ENCODE data around the gene MRGPRX1.
"Not testable (repeated sequence)": the region's sequence is repeated elsewhere in the genome, so short reads cannot be mapped to it uniquely, and the experiment has no call there.

The MRGPRX1 gene

GRCh38 chr11:18939314-18939713, at the start of gene MRGPRX1:
MRGPRX1 (minus strand) TSS chr11:18939414; CDS start chr11:18934784, 4,630 bp downstream.
- no peak for DNase-seq

- DNase-seq = no peak
These were observed 48.4 kb upstream of the MRGPRX1 start for GRCh38 chr11:18987454-18988231.

GRCh38 chr11:18986744-18987143, 47.5 kb upstream of the MRGPRX1 start:
- DNase-seq = no peak

GRCh38 chr11:18981897-18982296, 42.7 kb upstream of the MRGPRX1 start:
- no peak for DNase-seq

- DNase-seq = no peak
These were observed 35.0 kb upstream of the MRGPRX1 start for GRCh38 chr11:18974192-18974591.

- DNase-seq = no peak
These were observed 33.1 kb upstream of the MRGPRX1 start for GRCh38 chr11:18972336-18972735.

- no peak for DNase-seq
These were observed 30.5 kb upstream of the MRGPRX1 start for GRCh38 chr11:18969720-18970119.

GRCh38 chr11:18958221-18958910, 19.2 kb upstream of the MRGPRX1 start:
- no peak for DNase-seq

GRCh38 chr11:18956630-18957029, 17.4 kb upstream of the MRGPRX1 start:
- DNase-seq = no peak

GRCh38 chr11:18936002-18936673, 3.1 kb downstream of the MRGPRX1 start:
- DNase-seq = no peak

- DNase-seq = no peak
These were observed 4.9 kb downstream of the MRGPRX1 start for GRCh38 chr11:18934195-18934814.

- DNase-seq = no peak
These were observed 11.5 kb downstream of the MRGPRX1 start for GRCh38 chr11:18927550-18928322.

GRCh38 chr11:18925426-18925825, 13.8 kb downstream of the MRGPRX1 start:
- not testable (repeated sequence) for DNase-seq

GRCh38 chr11:18912883-18913282, 26.3 kb downstream of the MRGPRX1 start:
- DNase-seq = no peak

GRCh38 chr11:18907391-18907790, 31.8 kb downstream of the MRGPRX1 start:
- no peak for DNase-seq

- DNase-seq = not testable (repeated sequence)
These were observed 38.6 kb downstream of the MRGPRX1 start for GRCh38 chr11:18900637-18901036.

GRCh38 chr11:18900151-18900611, 39.0 kb downstream of the MRGPRX1 start:
- not testable (repeated sequence) for DNase-seq

GRCh38 chr11:18891712-18892111, 47.5 kb downstream of the MRGPRX1 start:
- not testable (repeated sequence) for DNase-seq

- no peak for DNase-seq
These were observed 48.6 kb downstream of the MRGPRX1 start for GRCh38 chr11:18890615-18891014.

Data from NCI-H2081 treated with DMSO at 0.1 percent for 48 hours (cell line).